ENCODE measurements around the gene FNBP1.

- no peak for TF ChIP-seq CTCF (IDR thresholded peaks at IDR 0.05 in 4 of 5, conservative IDR thresholded peaks at IDR 0.05 in 1 of 5)
- TF ChIP-seq POLR2A (IDR thresholded peaks at IDR 0.05) = no peak
Observed at GRCh38 chr9:130013326-130013725, 29.7 kb downstream of the FNBP1 start.
